Muscle of arm (tissue), 12 donors: ENCODE measurements around the gene NFKBIA. TPM values are rescaled to one million over a fixed set of nuclear protein-coding genes. Genes with fewer than 3 reads are reported as not detected.
"Not testable (repeated sequence)": the region's sequence is repeated elsewhere in the genome, so short reads cannot be mapped to it uniquely, and the experiment has no call there.

Experiments used
- DNase-seq: peaks from one replicate; pipeline ENCODE4 v3.0.0-alpha.2; 2013
- polyA plus RNA-seq, 12 donors: library from polyadenylated mRNA; unstranded; fragments of 120-200 nt; gene quantifications; one replicate each; pipeline ENCODE4 v1.2.1, GENCODE V29; 2013; ENCODE audit not compliant: insufficient read length in 12 of 12

The NFKBIA gene
- polyA plus RNA-seq, 12 donors, result 29.3 to 95.4 (median 48.3) TPM; not detected in 1

DNA sequence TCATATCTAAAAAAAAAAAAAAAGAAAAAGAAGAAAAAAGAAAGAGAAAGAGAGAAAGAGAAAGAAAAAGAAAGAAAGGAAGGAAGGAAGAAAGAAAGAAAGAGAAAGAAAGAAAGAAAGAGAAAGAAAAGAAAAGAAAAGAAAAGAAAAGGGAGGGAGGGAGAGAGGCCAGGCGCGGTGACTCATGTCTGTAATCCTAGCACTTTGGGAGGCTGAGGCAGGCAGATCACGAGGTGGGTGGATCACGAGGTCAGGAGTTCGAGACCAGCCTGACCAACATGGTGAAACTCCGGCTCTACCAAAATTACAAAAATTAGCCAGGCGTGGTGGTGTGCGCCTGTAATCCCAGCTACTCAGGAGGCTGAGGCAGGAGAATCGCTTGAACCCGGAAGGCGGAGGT is 31.3 kb downstream of the NFKBIA start:
- not testable (repeated sequence) for DNase-seq

DNA sequence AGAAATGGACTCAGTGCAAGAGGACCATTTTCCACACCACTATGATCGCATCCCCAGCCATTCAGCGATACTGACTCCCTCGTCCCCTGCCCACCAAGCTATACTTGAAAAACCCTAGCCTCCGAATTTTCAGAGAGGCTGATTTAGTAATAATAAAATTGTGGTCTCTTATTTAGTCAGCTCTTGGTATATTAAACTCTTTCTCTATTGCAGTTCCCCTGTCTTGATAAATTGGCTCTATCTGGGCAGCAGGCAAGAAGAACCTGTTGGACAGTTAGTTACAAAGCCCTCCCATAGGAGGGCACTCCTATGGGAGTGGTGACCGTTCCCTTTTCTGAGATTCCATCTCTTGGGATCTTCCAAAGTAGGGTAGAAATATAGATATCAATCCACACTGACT is 33.6 kb downstream of the NFKBIA start:
- no peak for DNase-seq

- DNase-seq, result no peak
Observed at GRCh38 chr14:35369701-35370191, 34.8 kb downstream of the NFKBIA start.

GRCh38 chr14:35368583-35369392 is 35.8 kb downstream of the NFKBIA start:
- no peak for DNase-seq

DNA sequence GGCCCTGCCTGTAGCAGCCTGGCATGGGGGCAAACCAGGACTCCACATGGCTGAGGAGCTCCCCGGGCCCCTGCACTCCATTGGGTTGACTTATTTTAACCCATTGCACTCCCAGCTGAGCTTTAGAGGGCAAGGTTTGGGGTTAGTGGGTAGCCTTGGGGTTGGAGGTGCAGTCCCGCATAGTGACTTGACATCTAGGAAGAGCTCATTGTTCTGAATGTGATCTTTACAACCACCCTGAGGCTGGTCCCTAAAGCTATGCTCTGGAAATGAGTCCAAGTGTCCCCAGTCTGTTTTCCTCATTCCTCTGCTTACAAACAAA is 36.4 kb downstream of the NFKBIA start:
- DNase-seq, result no peak

- no peak for DNase-seq
Observed at GRCh38 chr14:35367056-35367372, 37.5 kb downstream of the NFKBIA start.

DNA sequence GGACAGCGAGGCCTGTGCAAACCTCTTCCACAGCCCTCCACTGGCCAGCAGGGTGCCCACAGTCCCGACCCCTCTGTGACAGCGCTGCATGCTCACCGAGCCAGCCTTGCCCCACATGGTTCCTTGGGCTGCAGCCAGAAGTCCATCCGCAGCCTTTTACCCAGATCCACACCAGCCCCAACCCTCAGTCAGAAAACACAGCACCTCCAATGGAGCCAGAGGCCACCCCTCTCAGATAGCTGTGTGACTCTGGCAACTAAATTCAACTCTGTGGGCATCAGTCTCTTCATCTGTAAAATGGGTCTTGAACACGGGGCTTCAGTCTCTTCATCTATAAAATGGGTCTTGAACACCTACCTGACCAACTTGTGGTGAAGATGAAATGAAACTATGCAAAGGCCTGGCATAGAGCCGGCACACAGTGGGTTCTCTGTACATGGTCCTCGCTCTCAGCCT is 38.0 kb downstream of the NFKBIA start:
- no peak for DNase-seq

- no peak for DNase-seq
Observed at GRCh38 chr14:35366056-35366451, 38.5 kb downstream of the NFKBIA start.

GRCh38 chr14:35365130-35366055 is 39.2 kb downstream of the NFKBIA start:
- DNase-seq, result no peak

DNA sequence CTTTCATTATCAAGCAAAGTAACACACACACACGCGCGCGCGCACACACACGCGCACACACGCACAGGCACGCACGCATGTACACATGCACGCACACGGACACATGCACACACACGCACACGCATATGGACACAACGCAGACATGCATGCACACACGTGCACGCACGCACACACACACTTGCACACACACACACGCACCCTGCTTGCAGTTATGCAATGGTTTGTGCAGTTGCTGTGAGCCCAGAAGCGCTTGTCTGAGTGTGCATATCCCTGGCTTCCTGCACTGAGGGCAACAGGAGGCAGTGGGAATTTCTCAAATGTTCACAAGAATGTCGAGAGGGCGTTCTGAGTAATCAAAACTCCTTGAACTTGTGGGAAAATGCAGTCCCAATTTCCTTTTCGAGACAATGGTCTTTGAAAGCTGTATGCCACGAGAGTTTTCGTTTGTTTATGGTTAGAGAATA is 41.6 kb downstream of the NFKBIA start:
- DNase-seq, result no peak

- DNase-seq, result no peak
Observed at GRCh38 chr14:35362450-35362849, 42.1 kb downstream of the NFKBIA start.

GRCh38 chr14:35361141-35361480 is 43.4 kb downstream of the NFKBIA start:
- no peak for DNase-seq

GRCh38 chr14:35359655-35360054 is 44.9 kb downstream of the NFKBIA start:
- not testable (repeated sequence) for DNase-seq

DNA sequence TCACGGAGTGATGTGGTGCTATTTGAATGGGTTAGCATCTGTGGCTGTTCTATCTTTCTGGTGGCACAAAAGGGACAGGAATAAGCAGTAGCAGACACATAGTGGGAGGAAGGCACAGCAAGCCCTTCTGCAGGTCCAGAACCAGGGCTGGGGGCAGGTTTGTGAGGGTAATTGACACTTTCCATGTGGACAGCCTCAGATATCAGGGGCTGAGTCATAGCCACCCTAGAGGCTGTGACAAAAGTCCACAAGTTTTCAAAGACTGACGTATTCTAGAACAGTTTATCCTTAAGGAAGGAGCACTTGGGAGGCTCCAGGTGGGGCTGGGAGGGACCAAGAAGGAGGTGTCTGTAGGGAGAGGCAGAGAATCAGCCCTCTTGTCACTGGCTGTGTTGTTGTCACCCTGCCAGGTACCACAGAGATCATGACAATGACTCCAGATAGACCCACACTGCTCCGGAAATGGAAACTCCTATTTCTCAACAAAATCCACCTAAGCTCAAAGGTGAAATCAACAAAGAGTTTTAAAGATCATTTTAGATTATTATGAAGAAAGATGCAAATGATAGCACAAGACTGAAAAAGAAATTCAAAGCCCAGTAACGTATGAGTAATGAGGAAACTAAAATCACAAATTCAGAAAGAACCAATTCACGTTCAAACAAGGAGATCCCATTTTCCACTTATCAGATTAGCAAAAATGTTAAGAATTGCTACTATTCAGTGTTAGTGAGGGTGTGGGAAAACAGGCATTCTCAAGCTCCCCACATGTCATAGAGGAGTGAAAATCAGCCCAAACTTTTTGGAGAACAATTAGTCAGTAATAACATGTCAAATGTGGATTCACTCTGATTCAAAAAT is 48.3 kb downstream of the NFKBIA start:
- DNase-seq, result no peak

DNA sequence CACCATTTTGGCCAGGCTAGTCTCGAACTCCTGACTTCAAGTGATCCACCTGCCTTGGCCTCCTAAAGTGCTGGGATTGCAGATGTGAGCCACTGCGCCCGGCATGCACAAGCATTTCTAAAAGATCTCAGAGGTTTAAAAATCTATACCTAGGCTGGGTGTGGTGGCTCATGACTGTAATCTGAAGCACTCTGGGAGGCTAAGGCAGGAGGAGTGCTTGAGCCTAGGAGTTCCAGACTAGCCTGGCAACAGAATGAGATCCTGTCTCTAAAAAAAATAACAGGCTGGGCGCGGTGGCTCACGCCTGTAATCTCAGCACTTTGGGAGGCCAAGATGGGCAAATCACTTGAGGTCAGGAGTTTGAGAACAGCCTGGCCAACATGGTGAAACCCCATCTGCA is 49.3 kb downstream of the NFKBIA start:
- DNase-seq, result not testable (repeated sequence)

GRCh38 chr14:35353409-35354172 is 51.0 kb downstream of the NFKBIA start:
- DNase-seq, result no peak

- no peak for DNase-seq
Observed at GRCh38 chr14:35352274-35353233, 52.0 kb downstream of the NFKBIA start.

GRCh38 chr14:35351897-35352273 is 52.7 kb downstream of the NFKBIA start:
- DNase-seq, result no peak
